Fibroblast of villous mesenchyme (primary cell): ENCODE data around the gene RNF145. TPM values are rescaled to one million over a fixed set of nuclear protein-coding genes. Genes with fewer than 3 reads are reported as not detected.
"Not testable (repeated sequence)": the region's sequence is repeated elsewhere in the genome, so short reads cannot be mapped to it uniquely, and the experiment has no call there.

Experiments
- DNase-seq: peaks from one replicate; pipeline ENCODE4 v3.0.0-alpha.2; 2010; ENCODE audit warnings: low read depth
- H3K4me3 ChIP-seq: 2 replicates; pipeline ENCODE4 v1.5.1; 2011; ENCODE audit warnings: low read depth, mild to moderate bottlenecking, low read length
- CTCF ChIP-seq: IDR thresholded peaks from 2 replicates; pipeline ENCODE4 v1.5.1; 2012; ENCODE audit warnings: low read depth, mild to moderate bottlenecking, low read length; ENCODE audit not compliant: insufficient read depth
- total RNA-seq: library from RNA; depleted of rRNA; stranded (reverse); fragments of >200 nt; gene quantifications from 2 replicates; pipeline ENCODE4 v1.2.3, GENCODE V29; 2012

The RNF145 gene
- total RNA-seq, 1 donor = 84.2 TPM

- no peak for TF ChIP-seq CTCF
- no peak overlapping the region for H3K4me3 ChIP-seq
- DNase-seq = peak; percentile 76
Observed at GRCh38 chr5:159231167-159231566, 21.8 kb upstream of the RNF145 start.

GRCh38 chr5:159230657-159231056 lies 21.3 kb upstream of the RNF145 start:
- no peak for TF ChIP-seq CTCF
- no peak for DNase-seq
- no peak overlapping the region for H3K4me3 ChIP-seq

- H3K4me3 ChIP-seq = not testable (repeated sequence)
Observed at GRCh38 chr5:159228097-159228496, 18.7 kb upstream of the RNF145 start.

GRCh38 chr5:159227452-159227851 lies 18.1 kb upstream of the RNF145 start:
- DNase-seq = no peak
- H3K4me3 ChIP-seq = no peak overlapping the region
- no peak for TF ChIP-seq CTCF

More at GRCh38 chr5:159228097-159228496, 18.7 kb upstream of the RNF145 start:
- not testable (repeated sequence) for DNase-seq

- no peak for DNase-seq
- H3K4me3 ChIP-seq = no peak overlapping the region
- no peak for TF ChIP-seq CTCF
Observed at GRCh38 chr5:159226451-159226850, 17.1 kb upstream of the RNF145 start.

GRCh38 chr5:159224471-159224870 lies 15.1 kb upstream of the RNF145 start:
- TF ChIP-seq CTCF = no peak
- no peak overlapping the region for H3K4me3 ChIP-seq
- DNase-seq = no peak

- no peak for TF ChIP-seq CTCF
- DNase-seq = no peak
- no peak overlapping the region for H3K4me3 ChIP-seq
Observed at GRCh38 chr5:159223469-159223868, 14.1 kb upstream of the RNF145 start.
